Chondrocyte (in vitro differentiated cells): ENCODE measurements around the gene OAF. TPM values are rescaled to one million over a fixed set of nuclear protein-coding genes. Genes with fewer than 3 reads are reported as not detected.
A peak's percentile ranks its signal among the peaks of the same experiment; 100 is the strongest.

Experiments
- DNase-seq: peaks from one replicate; pipeline ENCODE4 v3.0.0; 2021; ENCODE audit warnings: mixed read lengths, low spot score
- H3K27ac Mint-ChIP-seq: one replicate; pipeline ENCODE4 v1.8.0; 2021; ENCODE audit warnings: mild to moderate bottlenecking, moderate library complexity, mixed read lengths; ENCODE audit not compliant: unreplicated experiment
- H3K27me3 Mint-ChIP-seq: 2 replicates; pipeline ENCODE4 v1.8.0; 2021; ENCODE audit warnings: low read depth, mixed read lengths
- H3K36me3 Mint-ChIP-seq: 2 replicates; pipeline ENCODE4 v1.8.0; 2021; ENCODE audit warnings: low read depth, mixed read lengths
- H3K4me1 Mint-ChIP-seq: 2 replicates; pipeline ENCODE4 v1.8.0; 2021; ENCODE audit warnings: low read depth, mild to moderate bottlenecking, mixed read lengths
- H3K4me3 Mint-ChIP-seq: one replicate; pipeline ENCODE4 v1.8.0; 2021; ENCODE audit warnings: mild to moderate bottlenecking, moderate library complexity, mixed read lengths; ENCODE audit not compliant: unreplicated experiment
- H3K9me3 Mint-ChIP-seq: 2 replicates; pipeline ENCODE4 v1.8.0; 2021; ENCODE audit warnings: low read depth, mixed read lengths
- total RNA-seq: library from RNA; stranded (reverse); gene quantifications from 3 replicates; pipeline ENCODE4 v1.2.1, GENCODE V29; 2021
- TF ChIP-seq, protein P1 (sequence below): fragments of 200-600 bp; sonication (generic); IDR thresholded peaks from 2 replicates; pipeline ENCODE4 v1.5.0; 2021; ENCODE audit warnings: antibody characterized with exemption, mild to moderate bottlenecking, moderate library complexity

Gene OAF
- total RNA-seq, 1 donor from 2014 or later = 5.7 TPM

DNA sequence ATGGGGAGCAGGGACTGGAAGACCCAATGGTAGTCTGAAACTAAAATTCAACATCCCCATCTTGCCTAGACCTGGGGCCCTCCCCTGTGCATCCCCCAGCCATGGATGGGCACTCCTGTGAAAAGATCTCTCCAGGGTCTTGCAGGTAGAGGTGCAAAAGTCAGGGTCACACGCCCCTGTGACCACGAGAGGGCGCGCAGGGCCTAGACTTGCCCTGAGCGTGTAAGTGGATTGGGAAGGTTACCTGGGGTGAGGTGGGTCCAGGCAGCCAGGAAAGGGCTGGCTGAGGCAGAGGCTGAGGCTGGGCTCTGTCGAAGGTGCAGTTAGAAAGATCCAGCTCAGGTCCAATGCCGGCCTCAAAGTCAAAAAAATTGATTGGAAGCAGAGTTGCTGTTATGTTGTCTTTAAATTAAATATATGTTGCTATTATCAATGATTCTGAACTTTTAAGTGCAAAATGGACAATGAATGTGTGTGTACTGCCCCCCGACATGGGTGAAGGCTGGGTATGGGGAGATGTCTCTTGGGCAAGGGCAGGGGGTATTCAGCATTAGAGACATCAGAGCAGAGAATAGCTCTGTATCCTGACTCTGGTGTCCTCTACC is 24.3 kb downstream of the OAF start:
- H3K27me3 Mint-ChIP-seq = peaks cover 48% of the 10 kb centered on the region
- TF ChIP-seq, protein P1, sequence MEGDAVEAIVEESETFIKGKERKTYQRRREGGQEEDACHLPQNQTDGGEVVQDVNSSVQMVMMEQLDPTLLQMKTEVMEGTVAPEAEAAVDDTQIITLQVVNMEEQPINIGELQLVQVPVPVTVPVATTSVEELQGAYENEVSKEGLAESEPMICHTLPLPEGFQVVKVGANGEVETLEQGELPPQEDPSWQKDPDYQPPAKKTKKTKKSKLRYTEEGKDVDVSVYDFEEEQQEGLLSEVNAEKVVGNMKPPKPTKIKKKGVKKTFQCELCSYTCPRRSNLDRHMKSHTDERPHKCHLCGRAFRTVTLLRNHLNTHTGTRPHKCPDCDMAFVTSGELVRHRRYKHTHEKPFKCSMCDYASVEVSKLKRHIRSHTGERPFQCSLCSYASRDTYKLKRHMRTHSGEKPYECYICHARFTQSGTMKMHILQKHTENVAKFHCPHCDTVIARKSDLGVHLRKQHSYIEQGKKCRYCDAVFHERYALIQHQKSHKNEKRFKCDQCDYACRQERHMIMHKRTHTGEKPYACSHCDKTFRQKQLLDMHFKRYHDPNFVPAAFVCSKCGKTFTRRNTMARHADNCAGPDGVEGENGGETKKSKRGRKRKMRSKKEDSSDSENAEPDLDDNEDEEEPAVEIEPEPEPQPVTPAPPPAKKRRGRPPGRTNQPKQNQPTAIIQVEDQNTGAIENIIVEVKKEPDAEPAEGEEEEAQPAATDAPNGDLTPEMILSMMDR = peak; percentile 89

DNA sequence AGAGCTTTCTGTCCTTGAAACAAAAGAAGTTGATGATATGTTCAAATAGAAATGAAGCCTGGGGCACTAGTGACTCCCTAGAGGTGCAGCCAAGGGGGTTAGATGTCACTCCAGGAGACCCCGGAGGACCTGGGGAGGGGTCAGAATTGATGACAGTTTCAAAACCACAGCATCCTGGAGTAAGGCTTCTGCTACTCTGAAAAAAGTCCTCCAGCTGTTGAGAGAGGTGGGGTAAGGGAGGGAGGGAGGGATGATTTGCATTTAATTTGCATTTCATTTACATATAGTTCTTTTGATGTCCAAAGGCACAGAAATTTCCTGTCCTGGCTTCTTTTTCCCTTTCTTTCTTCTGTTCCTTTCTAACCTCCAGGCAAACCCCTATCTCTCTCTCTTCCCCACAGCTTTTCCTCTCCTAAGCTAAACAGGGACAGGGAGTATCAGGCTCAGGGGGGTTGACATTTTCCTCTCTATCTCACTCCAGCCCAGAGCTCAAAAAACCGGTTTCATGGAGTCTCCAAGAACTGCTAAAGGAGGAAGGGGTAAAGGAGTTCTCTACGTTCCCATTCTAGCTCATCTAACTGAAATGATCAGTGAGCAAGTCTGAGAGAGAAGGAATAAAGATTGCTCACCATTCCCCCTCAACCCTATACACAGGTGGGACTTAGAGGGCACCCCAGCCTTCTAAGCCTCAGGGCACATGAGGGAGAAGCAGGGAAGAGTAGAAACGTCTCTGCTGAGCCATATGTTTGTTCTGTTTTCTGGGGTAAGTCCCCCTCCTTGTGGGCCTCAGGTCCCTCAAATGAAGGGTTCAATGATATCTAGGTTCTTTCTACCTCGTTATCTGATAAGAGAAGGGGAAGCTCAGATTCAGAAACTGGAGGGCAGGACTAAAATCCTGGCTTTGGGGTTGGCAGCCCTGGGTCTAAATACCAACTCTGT is 25.6 kb downstream of the OAF start:
- TF ChIP-seq, protein P1 = no peak
- Mint-ChIP-seq H3K4me3 (no peak overlapping the region), H3K36me3 (no peaks in the 10 kb centered on the region), H3K27me3 (peaks cover 61% of the 10 kb centered on the region), H3K9me3 (no peaks in the 10 kb centered on the region), H3K27ac (no peak overlapping the region), H3K4me1 (peaks cover 5% of the 10 kb centered on the region)
- DNase-seq = no peak

More for the DNA sequence above, 24.3 kb downstream of the OAF start:
- Mint-ChIP-seq H3K9me3 (no peaks in the 10 kb centered on the region), H3K4me3 (no peak overlapping the region), H3K36me3 (no peaks in the 10 kb centered on the region), H3K4me1 (no peaks in the 10 kb centered on the region), H3K27ac (no peak overlapping the region)
- no peak for DNase-seq

DNA sequence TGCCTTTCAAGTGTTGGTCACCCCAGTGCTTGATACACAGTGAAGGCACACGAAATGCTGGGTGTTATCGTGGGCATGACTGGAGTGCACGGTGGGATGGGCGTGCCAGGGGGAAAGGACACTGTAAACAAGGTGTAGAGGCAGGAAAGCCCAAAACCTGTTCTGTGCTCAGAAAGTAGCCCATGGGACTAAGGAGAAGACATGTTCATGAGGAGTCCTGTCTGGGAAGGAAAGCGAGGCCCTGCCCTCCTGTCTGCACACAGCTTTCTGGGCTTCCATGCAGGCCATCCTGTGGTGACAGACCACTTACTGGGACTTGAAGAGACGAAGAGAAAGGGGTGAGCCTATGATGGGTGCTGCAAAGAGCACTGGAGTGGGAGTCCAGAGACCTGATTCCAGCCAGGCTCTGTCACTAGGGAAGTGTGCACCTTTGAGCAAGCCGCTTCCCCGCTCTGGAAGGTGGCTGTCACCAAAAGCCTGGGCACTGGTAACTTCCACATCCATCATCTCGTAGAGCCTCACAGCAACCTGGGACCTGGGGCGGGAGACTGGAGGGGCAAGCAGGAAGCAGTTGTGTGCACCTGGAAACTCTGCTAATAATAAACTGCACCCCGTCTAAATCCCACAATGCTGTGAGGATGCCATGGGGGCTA is 28.3 kb downstream of the OAF start:
- TF ChIP-seq, protein P1 = no peak
- Mint-ChIP-seq H3K4me1 (peaks cover 5% of the 10 kb centered on the region), H3K9me3 (no peaks in the 10 kb centered on the region), H3K27me3 (peaks cover 67% of the 10 kb centered on the region), H3K36me3 (no peaks in the 10 kb centered on the region), H3K27ac (no peak overlapping the region), H3K4me3 (no peak overlapping the region)
- no peak for DNase-seq

DNA sequence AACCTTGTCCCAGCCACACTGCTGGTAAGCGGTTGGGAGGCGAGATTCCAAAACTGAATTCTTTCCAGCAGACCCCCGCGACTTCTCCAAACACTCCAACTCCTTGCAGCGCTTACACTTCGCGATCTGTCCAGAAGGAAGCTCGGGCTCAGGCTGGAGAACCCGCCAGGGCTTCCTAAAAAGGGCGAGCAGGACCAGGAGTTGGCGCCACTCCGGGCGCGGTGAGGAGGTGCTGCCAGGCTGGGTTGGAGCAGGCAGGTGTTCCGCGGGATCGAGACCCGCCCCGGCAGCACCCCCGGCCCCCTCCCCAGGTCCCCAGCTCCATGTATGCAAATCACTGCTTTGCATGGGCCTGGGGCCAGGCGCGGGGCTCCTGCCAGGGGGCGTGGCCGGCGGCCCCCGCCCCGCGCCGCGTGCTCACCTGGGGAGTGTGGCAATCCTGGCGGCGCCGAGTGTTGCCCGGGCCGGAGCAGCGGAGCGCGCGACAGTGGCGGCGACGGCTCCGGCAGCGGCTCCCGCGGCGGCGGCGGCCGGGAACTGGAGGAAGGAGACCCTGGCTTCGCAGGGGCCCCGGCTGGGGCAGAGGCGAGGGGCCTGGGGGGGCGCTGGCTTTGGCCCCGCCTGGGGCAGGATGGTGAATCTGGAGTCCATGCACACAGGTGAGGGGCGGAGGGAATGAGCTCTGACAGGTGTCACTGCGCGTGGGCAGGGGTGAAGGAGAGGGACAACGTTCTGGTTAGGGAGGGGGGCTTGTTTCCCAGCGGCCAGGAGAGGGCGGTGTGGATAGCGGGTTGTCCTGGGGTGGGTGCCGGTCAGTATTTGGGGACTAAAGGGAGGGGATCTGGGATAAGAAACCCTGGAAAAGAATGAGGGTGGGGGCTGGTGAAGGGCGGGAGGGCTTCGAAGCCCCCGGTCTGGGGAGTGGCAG is 29.1 kb downstream of the OAF start, which contains the start of gene POU2F3:
POU2F3 (plus strand) TSS at position 428 of the 928 bp plus-strand sequence; CDS start at position 632, 204 bp downstream.
- Mint-ChIP-seq H3K9me3 (no peaks in the 10 kb centered on the region), H3K36me3 (no peaks in the 10 kb centered on the region), H3K4me1 (peaks cover 5% of the 10 kb centered on the region), H3K4me3 (peak within 1 kb of the TSS; percentile 12), H3K27me3 (peaks cover 69% of the 10 kb centered on the region), H3K27ac (no peak within 1 kb of the TSS)
- TF ChIP-seq, protein P1 = no peak
- DNase-seq = no peak
